Measurements from ENCODE around the gene PDE1C.

The PDE1C gene

GRCh38 chr7:31935124-31936054 is 134.8 kb downstream of the PDE1C start:
- DNase-seq = no peak

- no peak for DNase-seq
Observed at GRCh38 chr7:31934551-31934950, 135.7 kb downstream of the PDE1C start.

DNA sequence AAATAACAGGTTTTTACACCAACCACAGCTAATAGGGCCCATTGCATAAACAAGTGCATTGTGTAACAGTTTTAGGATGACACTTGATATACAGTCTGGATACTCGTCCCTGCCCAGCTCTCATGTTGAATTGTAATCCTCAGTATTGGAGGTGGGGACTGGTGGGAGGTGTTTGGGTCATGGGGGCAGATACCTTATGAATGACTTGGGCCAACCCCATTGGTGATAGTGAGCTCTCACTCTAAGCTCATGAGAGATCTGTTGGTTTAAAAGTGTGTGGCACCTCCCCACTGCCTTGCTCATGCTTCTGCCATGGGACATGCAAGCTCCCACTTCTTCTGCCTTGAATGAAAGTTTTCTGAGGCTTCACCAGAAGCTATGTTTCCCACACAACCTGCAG is 136.7 kb downstream of the PDE1C start:
- no peak for DNase-seq

DNA sequence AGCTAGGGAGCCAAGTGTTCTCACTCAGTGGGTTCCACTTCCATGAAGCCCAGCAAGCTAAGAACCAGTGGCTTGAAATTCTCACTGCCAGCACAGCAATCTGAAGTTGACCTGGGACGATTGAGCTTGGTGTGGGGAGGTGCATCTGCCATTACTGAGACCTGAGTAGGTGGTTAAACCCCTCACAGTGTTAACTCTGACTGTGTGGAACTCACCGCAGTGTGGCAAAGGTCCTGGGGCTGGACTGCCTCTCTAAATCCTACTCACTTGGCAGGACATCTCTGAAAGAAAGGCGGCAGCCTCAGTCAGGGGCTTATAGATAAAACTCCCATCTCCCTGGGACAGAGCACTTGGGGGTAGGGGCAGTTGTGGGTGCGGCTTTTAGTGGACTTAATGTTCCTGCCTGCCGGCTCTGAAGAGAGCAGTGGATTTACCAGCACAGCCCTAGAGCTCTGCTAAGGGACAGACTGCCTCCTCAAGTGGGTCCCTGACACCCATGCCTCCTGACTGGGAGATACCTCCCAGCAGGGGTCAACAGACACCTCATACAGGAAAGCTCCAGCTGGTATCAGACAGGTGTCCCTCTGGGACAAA is 143.1 kb downstream of the PDE1C start:
- DNase-seq = no peak

- DNase-seq = no peak
Observed at GRCh38 chr7:31925753-31926454, 144.3 kb downstream of the PDE1C start.

DNA sequence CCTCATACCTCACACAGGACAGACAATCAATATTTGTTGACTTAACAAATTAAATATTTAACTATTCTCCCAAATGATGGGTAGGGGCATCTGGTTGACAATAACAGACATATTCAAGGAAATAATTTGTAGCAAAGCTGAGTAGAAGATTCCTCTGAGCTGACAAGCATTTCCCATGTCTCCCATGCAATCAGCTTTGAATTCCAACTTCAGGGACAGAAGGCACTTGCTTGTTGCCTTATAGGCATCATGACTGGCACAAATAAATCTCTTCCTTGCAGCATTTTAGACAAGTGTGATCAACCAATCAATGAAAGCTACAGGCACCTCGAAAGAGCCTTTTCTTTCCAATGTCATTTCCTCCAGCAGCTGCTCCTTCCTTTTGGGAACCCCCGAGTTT is 146.0 kb downstream of the PDE1C start:
- no peak for DNase-seq

- no peak for DNase-seq
Observed at GRCh38 chr7:31922848-31923247, 147.4 kb downstream of the PDE1C start.

GRCh38 chr7:31921047-31921446 is 149.2 kb downstream of the PDE1C start:
- DNase-seq = no peak

GRCh38 chr7:31919678-31920369 is 150.4 kb downstream of the PDE1C start:
- no peak for DNase-seq

DNA sequence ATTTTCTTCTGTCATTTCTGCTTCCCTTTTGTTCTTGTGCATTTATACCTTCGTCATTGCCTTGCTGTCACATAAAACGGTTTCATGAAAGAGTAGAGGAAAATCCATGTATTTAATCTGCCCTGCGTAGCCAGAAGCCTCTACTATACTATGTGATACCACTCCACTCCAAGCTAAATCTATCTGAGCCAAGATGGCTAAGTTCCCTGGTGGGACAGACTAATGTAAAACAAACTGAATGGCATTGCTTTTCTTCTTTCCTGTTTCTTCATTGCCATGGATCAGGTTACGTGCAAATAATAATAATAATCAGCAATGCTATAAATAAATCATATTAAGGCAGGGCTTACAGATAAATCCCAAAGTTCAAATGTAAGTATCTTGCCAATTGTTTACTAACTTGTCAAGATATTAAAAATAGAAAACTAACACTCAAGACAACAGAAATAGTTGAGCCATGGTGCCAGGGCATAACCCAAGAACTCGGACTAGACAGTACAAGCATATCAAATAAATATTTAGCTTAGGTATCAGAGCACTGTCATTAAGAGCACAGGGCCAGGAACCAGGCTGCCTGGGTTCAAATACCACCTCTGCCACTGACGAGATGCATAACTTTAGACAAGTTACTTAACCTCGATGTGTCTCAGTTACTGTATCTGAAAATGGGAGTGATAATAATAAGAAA is 151.4 kb downstream of the PDE1C start:
- no peak for DNase-seq

- no peak for DNase-seq
Observed at GRCh38 chr7:31917256-31917655, 153.0 kb downstream of the PDE1C start.

DNA sequence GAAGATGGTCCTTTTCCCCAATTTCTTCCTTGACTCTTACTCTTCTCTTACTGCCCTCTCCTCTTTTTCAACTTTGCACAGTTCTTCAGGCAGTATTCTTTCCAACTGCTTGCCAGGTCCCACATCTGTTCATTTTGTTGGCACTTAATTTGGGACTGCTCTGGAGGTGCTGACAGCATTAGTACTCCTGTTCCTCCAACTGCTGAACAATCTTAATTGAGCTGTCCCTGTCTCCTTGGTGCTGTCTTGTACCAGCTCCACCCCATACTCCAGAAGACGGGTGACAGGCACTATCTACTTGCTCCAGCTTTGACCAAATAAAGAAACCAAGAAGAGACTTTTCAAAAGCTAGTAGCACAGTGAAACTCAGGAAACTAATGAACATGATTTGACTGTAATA is 160.0 kb downstream of the PDE1C start:
- DNase-seq = no peak

DNA sequence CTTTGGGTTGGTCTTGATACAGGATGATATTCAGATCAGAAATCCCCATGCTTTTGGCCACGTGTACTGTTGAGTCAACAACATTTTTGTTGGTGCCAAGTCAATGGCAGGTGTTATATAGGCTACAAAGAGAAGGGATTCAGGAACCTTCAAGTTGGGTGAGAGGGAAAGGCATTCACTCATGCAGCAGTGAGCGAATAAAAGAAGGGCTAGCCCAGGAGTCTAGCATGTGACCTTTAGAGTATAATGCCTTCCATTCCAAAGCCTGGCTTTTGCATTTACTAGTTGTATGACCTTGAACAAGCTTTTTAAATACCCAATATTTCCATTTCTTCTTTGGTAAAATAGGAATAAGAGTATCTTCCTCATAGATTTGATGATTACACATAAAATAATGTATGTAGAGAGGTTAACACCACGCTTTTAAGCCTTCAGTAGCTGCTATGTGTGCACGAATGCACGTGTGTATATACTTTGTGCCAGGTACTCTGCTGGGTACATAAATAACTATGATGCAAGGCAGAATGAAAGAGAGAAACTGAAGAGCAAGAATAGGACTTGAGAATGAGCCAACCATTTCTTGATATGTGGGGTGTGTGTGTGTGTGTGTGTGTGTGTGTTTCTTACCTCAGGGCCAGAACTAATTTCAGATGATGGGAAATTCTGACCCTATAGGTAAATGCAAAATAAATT is 163.6 kb downstream of the PDE1C start:
- DNase-seq = no peak

- no peak for DNase-seq
Observed at GRCh38 chr7:31903962-31904361, 166.2 kb downstream of the PDE1C start.

- DNase-seq = no peak
Observed at GRCh38 chr7:31899356-31899927, 170.8 kb downstream of the PDE1C start.

DNA sequence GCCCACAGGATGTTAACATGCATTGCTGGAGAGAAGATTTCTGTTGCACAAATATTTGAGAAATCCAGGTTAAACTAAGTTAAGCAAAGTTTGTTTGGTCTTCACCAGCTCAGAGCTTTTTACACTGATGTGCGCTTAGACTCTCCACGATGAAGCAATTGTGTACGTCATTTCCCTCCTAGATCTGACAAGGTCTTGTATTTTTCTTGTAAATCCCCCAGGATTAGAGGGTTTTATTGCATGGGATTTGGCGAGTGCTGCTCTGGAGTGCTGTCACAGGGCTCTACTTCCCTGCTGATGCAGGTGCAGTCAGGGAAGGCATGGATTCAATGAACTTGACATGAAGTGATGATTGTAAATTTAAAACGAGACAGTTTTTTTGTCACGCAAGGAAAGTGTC is 173.3 kb downstream of the PDE1C start:
- no peak for DNase-seq

- no peak for DNase-seq
Observed at GRCh38 chr7:31894308-31894707, 175.9 kb downstream of the PDE1C start.

GRCh38 chr7:31893365-31893764 is 176.8 kb downstream of the PDE1C start:
- DNase-seq = no peak

- DNase-seq = no peak
Observed at GRCh38 chr7:31892099-31892829, 177.9 kb downstream of the PDE1C start.

DNA sequence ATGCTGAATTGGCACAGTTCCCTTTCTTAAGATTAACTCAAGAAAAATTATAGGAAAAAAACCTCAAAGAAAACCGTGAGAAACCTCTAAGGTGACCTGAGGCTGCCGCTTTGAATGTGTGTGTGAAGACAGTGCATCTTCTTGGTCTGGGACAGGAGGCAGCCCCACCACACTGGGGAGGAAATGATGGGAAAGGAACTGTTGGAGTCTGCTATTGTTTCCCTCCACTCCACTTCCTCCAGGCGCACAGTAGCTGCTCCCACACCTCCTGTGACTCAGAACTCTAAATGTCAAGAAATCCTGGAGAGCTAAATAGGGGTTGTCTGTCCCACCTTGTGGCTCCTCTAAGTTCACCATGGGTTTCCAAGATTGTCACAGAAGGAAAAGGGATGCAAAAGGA is 179.4 kb downstream of the PDE1C start:
- DNase-seq = no peak

DNA sequence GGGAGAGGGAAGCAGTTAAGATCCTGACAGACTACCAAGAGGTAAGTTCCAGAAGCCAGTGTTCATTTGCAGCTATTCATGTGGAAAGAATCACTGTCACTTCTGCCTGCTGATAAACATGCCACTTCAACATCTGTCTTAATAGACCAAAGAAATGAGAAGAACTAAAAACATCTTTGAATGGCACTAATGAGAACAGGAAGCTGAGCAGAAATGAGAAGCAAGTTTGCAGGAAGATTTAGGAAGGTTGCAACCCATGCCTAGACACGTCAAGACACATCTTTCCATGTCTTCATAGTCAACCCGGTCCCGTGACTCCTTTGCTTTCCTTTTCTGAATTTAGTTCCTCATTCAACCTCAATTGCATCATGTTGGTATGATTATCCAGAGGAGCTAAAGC is 180.0 kb downstream of the PDE1C start:
- no peak for DNase-seq
